ENCODE results near the gene ACSS3. TPM values are rescaled to one million over a fixed set of nuclear protein-coding genes. Genes with fewer than 3 reads are reported as not detected.

Gene ACSS3
- total RNA-seq, 4 donors from 2014 or later, result 5.8 to 12.1 (median 6.9) TPM

- H3K27ac ChIP-seq (replicated peaks in 1 of 4), result no peak overlapping the region
- no peak for DNase-seq (ENCODE audit: extremely low spot score)
- WGBS, result 78% methylated on average over 2 of the region's 2 CpGs
- intact Hi-C loops (cut with DNase I), result no loop called here
- no peaks in the 10 kb centered on the region for H3K9me3 ChIP-seq
- H3K36me3 ChIP-seq, result no peaks in the 10 kb centered on the region
- TF ChIP-seq POLR2AphosphoS5 (IDR thresholded peaks at IDR 0.05), result no peak
- TF ChIP-seq CTCF (IDR thresholded peaks at IDR 0.05), result no peak
- H3K4me3 ChIP-seq, result no peak overlapping the region
- H3K4me1 ChIP-seq, result no peaks in the 10 kb centered on the region
- no peaks in the 10 kb centered on the region for H3K27me3 ChIP-seq
These were observed 59.9 kb downstream of the ACSS3 start for GRCh38 chr12:81137801-81138200.

- intact Hi-C loops (cut with DNase I), result no loop called here
- H3K4me1 ChIP-seq, result no peaks in the 10 kb centered on the region
- 95% methylated on average over 1 of the region's 1 CpG for WGBS
- peaks cover 0 to 15% (median 0%) of the 10 kb centered on the region in 4 donors for H3K36me3 ChIP-seq
- TF ChIP-seq CTCF (IDR thresholded peaks at IDR 0.05) (no peak), POLR2A (IDR thresholded peaks at IDR 0.05; ENCODE audit: low read depth) (no peak), EP300 (IDR thresholded peaks at IDR 0.05) (no peak), POLR2AphosphoS5 (IDR thresholded peaks at IDR 0.05) (no peak)
- no peak for DNase-seq (ENCODE audit: extremely low spot score)
- H3K9me3 ChIP-seq, result no peaks in the 10 kb centered on the region
- H3K27me3 ChIP-seq, result no peaks in the 10 kb centered on the region
- no peak overlapping the region for H3K4me3 ChIP-seq
- no peak overlapping the region for H3K27ac ChIP-seq (replicated peaks in 1 of 4)
These were observed 63.3 kb downstream of the ACSS3 start for GRCh38 chr12:81141217-81141616.

- WGBS, result 70% methylated on average over 5 of the region's 5 CpGs
- TF ChIP-seq POLR2A (IDR thresholded peaks at IDR 0.05; ENCODE audit: low read depth), result no peak
- no peak for TF ChIP-seq CTCF (IDR thresholded peaks at IDR 0.05)
- TF ChIP-seq EP300 (IDR thresholded peaks at IDR 0.05), result no peak
- TF ChIP-seq POLR2AphosphoS5 (IDR thresholded peaks at IDR 0.05), result no peak
- no peaks in the 10 kb centered on the region for H3K27me3 ChIP-seq
- DNase-seq (ENCODE audit: extremely low spot score), result no peak
- no peak overlapping the region for H3K27ac ChIP-seq (replicated peaks in 1 of 4)
- H3K4me3 ChIP-seq, result no peak overlapping the region
- no peaks in the 10 kb centered on the region for H3K9me3 ChIP-seq
- peaks cover 0 to 15% (median 0%) of the 10 kb centered on the region in 4 donors for H3K36me3 ChIP-seq
- H3K4me1 ChIP-seq, result no peaks in the 10 kb centered on the region
- intact Hi-C loops (cut with DNase I), result no loop called here
These were observed 65.2 kb downstream of the ACSS3 start for GRCh38 chr12:81143057-81143456.

GRCh38 chr12:81146228-81147225 lies 68.6 kb downstream of the ACSS3 start:
- WGBS, result 79% methylated on average over 3 of the region's 3 CpGs

More at GRCh38 chr12:81146228-81147225, 68.6 kb downstream of the ACSS3 start:
- Histone ChIP-seq H3K27ac (replicated peaks in 1 of 4) (no peak overlapping the region), H3K4me1 (no peaks in the 10 kb centered on the region), H3K9me3 (no peaks in the 10 kb centered on the region), H3K36me3 (peaks cover 0 to 15% (median 0%) of the 10 kb centered on the region in 4 donors), H3K4me3 (no peak overlapping the region), H3K27me3 (no peaks in the 10 kb centered on the region)
- no peak for TF ChIP-seq POLR2A (IDR thresholded peaks at IDR 0.05; ENCODE audit: low read depth)
- TF ChIP-seq POLR2AphosphoS5 (IDR thresholded peaks at IDR 0.05), result no peak
- no peak for TF ChIP-seq CTCF (IDR thresholded peaks at IDR 0.05)
- TF ChIP-seq EP300 (IDR thresholded peaks at IDR 0.05), result no peak
- DNase-seq (ENCODE audit: extremely low spot score), result no peak
- intact Hi-C loops (cut with DNase I), result no loop called here
